Hepatocyte (in vitro differentiated cells): ENCODE measurements around the gene BCL7C. TPM values are rescaled to one million over a fixed set of nuclear protein-coding genes. Genes with fewer than 3 reads are reported as not detected.

Experiments
- DNase-seq: peaks from one replicate; pipeline ENCODE4 v3.0.0-alpha.2; 2016; ENCODE audit warnings: low spot score
- H2AFZ ChIP-seq: fragments of 200-600 bp; sonication (generic); 2 replicates; pipeline ENCODE4 v1.6.0; 2016; ENCODE audit warnings: antibody characterized with exemption, mild to moderate bottlenecking
- H3K27ac ChIP-seq: fragments of 200-600 bp; sonication (generic); 2 replicates; pipeline ENCODE4 v1.5.1; 2016; ENCODE audit warnings: mild to moderate bottlenecking
- H3K27me3 ChIP-seq: fragments of 200-600 bp; sonication (generic); 2 replicates; pipeline ENCODE4 v1.6.1; 2016
- H3K36me3 ChIP-seq: fragments of 200-600 bp; sonication (generic); replicated peaks from 2 replicates; pipeline ENCODE4 v1.5.1; 2016; ENCODE audit warnings: low read depth; ENCODE audit not compliant: insufficient read depth
- H3K4me1 ChIP-seq: fragments of 200-600 bp; sonication (generic); 2 replicates; pipeline ENCODE4 v1.5.1; 2016; ENCODE audit warnings: mild to moderate bottlenecking, moderate library complexity; ENCODE audit not compliant: insufficient read depth
- H3K4me2 ChIP-seq: fragments of 200-600 bp; sonication (generic); 2 replicates; pipeline ENCODE4 v1.6.0; 2016
- H3K4me3 ChIP-seq: fragments of 200-600 bp; sonication (generic); 2 replicates; pipeline ENCODE4 v1.5.1; 2016; ENCODE audit warnings: mild to moderate bottlenecking
- H3K79me2 ChIP-seq: fragments of 200-600 bp; sonication (generic); 2 replicates; pipeline ENCODE4 v1.6.0; 2017; ENCODE audit warnings: mild to moderate bottlenecking
- H3K9me2 ChIP-seq: fragments of 200-600 bp; sonication (generic); replicated peaks from 2 replicates; pipeline ENCODE4 v1.6.0; 2017; ENCODE audit warnings: mild to moderate bottlenecking; ENCODE audit not compliant: insufficient read depth
- H3K9me3 ChIP-seq: fragments of 200-600 bp; sonication (generic); 2 replicates; pipeline ENCODE4 v1.5.1; 2016; ENCODE audit warnings: low read depth, mild to moderate bottlenecking
- H4K20me1 ChIP-seq: fragments of 200-600 bp; sonication (generic); 2 replicates; pipeline ENCODE4 v1.6.0; 2016; ENCODE audit warnings: mild to moderate bottlenecking; ENCODE audit not compliant: insufficient read depth, poor library complexity, severe bottlenecking
- EZH2 ChIP-seq: fragments of 200-600 bp; sonication (generic); IDR thresholded peaks from 2 replicates; pipeline ENCODE4 v1.6.1; 2016; ENCODE audit warnings: antibody characterized with exemption, mild to moderate bottlenecking, borderline replicate concordance
- EZH2phosphoT487 ChIP-seq: fragments of 200-600 bp; sonication (generic); IDR thresholded peaks from one replicate; pipeline ENCODE4 v1.6.1; 2018; ENCODE audit warnings: antibody characterized with exemption, mild to moderate bottlenecking, low read depth, moderate library complexity; ENCODE audit not compliant: unreplicated experiment, severe bottlenecking
- WGBS: methylation state at CpG from one replicate; pipeline ENCODE4 v1.1.6; 2016; ENCODE audit warnings: low lambda C conversion rate; ENCODE audit errors: missing lambda C conversion rate; 5-methylcytosine and 5-hydroxymethylcytosine counted together
- polyA plus RNA-seq: library from polyadenylated mRNA; unstranded; fragments of >200 nt; fragmentation: Nextera tagmentation; extraction: Ambion mirVana; gene quantifications from 2 replicates; pipeline ENCODE4 v1.2.1, GENCODE V29; 2016
- total RNA-seq: library from RNA; depleted of rRNA; stranded (reverse); fragments of >200 nt; gene quantifications from 2 replicates; pipeline ENCODE4 v1.2.3, GENCODE V29; 2014
- TF ChIP-seq, protein P1 (sequence below): fragments of 200-600 bp; sonication (generic); IDR thresholded peaks from 2 replicates; pipeline ENCODE4 v1.5.1; 2016; ENCODE audit warnings: antibody characterized with exemption, mild to moderate bottlenecking; ENCODE audit not compliant: poor library complexity

Gene BCL7C
- total and polyA plus RNA-seq, 2 experiments from 2014 or later, result 25.7 to 54.1 TPM

DNA sequence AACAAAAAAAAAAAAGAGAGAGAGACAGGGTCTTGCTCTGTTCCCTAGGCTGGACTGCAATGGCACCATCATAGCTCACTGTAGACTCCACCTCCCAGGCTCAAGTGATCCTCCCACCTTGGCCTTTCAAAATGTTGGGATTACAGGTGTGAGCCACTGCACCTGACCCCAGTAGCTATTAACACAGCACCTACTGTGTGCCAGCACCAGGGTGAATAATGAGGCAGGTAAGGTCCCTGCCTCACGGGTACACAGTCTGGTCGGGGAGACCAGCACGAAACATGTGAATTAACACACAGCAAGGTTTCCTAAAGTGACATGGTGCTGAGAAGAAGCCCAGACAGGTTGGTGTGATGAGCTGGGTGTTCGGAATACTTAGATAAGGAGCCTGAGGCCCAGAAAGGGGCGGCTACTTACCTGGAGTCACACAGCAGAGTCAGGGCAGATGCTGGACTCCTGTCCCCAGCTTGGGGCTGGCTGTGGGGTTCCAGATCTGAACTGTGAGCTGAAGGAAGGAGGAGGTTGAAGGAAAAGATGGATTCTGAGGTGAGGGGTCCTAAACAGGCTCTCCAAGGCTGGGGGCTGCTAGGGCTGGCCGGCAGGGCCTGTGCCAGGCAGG is 19.0 kb upstream of the BCL7C start:
- Histone ChIP-seq H3K9me2 (no peaks in the 10 kb centered on the region), H3K36me3 (no peaks in the 10 kb centered on the region), H3K4me2 (no peak overlapping the region), H3K9me3 (no peaks in the 10 kb centered on the region), H4K20me1 (no peaks in the 10 kb centered on the region), H2AFZ (no peak overlapping the region), H3K79me2 (no peaks in the 10 kb centered on the region), H3K4me3 (no peak overlapping the region), H3K27me3 (no peaks in the 10 kb centered on the region), H3K27ac (no peak overlapping the region), H3K4me1 (no peaks in the 10 kb centered on the region)
- WGBS, result 96% methylated on average over 6 of the region's 6 CpGs
- DNase-seq, result no peak
- no peak for TF ChIP-seq EZH2

DNA sequence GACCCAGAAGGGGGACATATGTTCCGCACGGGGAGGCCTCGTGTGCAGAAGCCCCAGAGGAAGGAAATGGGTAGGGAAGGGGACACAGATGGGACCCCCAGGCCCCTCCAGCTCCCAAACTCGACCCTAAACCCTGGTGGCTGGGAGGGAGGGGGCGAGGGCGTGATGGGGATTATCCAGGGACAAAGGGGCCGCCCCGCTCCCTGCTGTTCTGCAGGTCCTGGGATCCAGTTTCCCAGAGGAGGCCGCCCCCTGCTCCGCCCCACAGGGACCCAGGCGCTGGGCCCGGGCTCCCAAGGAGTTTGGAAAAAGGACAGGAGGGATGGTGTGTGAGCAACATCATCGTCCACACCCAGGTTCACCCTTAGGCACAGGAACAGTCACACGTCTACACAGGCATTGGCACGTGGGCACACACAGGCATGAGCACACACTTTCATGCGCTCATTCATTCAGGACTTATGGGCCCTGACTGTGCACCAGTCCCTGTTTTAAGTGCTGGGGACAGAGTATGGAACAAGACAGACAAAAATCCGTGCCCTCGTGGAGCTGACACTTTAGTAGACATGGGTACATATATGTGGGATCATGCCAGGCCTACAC is 16.7 kb upstream of the BCL7C start:
- whole genome bisulfite sequencing, result 77% methylated on average over 15 of the region's 18 CpGs
- Histone ChIP-seq H3K4me3 (no peak overlapping the region), H3K4me1 (no peaks in the 10 kb centered on the region), H3K9me2 (no peaks in the 10 kb centered on the region), H3K36me3 (no peaks in the 10 kb centered on the region), H2AFZ (no peak overlapping the region), H3K27ac (no peak overlapping the region), H3K79me2 (no peaks in the 10 kb centered on the region), H3K4me2 (no peak overlapping the region), H3K9me3 (no peaks in the 10 kb centered on the region), H4K20me1 (no peaks in the 10 kb centered on the region), H3K27me3 (no peaks in the 10 kb centered on the region)
- no peak for TF ChIP-seq EZH2phosphoT487
- TF ChIP-seq EZH2, result no peak
- TF ChIP-seq, protein P1, sequence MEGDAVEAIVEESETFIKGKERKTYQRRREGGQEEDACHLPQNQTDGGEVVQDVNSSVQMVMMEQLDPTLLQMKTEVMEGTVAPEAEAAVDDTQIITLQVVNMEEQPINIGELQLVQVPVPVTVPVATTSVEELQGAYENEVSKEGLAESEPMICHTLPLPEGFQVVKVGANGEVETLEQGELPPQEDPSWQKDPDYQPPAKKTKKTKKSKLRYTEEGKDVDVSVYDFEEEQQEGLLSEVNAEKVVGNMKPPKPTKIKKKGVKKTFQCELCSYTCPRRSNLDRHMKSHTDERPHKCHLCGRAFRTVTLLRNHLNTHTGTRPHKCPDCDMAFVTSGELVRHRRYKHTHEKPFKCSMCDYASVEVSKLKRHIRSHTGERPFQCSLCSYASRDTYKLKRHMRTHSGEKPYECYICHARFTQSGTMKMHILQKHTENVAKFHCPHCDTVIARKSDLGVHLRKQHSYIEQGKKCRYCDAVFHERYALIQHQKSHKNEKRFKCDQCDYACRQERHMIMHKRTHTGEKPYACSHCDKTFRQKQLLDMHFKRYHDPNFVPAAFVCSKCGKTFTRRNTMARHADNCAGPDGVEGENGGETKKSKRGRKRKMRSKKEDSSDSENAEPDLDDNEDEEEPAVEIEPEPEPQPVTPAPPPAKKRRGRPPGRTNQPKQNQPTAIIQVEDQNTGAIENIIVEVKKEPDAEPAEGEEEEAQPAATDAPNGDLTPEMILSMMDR, result no peak
- DNase-seq, result no peak

DNA sequence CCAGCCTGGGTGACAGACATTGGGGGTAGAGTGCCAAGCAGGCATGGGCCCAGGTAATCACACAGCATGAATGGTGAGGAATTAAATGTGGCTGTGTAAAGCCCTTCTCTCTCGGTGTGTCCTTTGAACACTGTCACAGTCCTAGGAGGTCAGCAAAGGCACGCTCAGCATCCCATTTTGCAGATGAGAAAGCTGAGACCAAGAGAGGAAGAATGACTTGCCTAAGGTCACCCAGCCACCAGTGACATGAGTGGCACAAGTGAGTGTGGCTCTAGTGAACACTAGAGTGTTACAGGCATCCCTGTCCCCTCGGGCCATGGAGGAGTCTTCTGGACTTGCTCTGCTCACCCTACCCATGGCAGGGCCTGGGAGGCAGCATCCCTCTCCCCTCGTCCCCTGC is 13.2 kb upstream of the BCL7C start:
- DNase-seq, result no peak
- no peak overlapping the region for H3K4me2 ChIP-seq
- H3K36me3 ChIP-seq, result no peaks in the 10 kb centered on the region
- H3K79me2 ChIP-seq, result no peaks in the 10 kb centered on the region
- no peak overlapping the region for H3K27ac ChIP-seq
- H2AFZ ChIP-seq, result no peak overlapping the region
- no peak overlapping the region for H3K4me3 ChIP-seq
- no peaks in the 10 kb centered on the region for H3K27me3 ChIP-seq
- H4K20me1 ChIP-seq, result no peaks in the 10 kb centered on the region
- H3K9me3 ChIP-seq, result no peaks in the 10 kb centered on the region
- 79% methylated on average over 4 of the region's 4 CpGs for whole genome bisulfite sequencing
- no peaks in the 10 kb centered on the region for H3K9me2 ChIP-seq
- peaks cover 5% of the 10 kb centered on the region for H3K4me1 ChIP-seq
- no peak for TF ChIP-seq EZH2phosphoT487
- TF ChIP-seq EZH2, result no peak
- TF ChIP-seq, protein P1, result no peak

DNA sequence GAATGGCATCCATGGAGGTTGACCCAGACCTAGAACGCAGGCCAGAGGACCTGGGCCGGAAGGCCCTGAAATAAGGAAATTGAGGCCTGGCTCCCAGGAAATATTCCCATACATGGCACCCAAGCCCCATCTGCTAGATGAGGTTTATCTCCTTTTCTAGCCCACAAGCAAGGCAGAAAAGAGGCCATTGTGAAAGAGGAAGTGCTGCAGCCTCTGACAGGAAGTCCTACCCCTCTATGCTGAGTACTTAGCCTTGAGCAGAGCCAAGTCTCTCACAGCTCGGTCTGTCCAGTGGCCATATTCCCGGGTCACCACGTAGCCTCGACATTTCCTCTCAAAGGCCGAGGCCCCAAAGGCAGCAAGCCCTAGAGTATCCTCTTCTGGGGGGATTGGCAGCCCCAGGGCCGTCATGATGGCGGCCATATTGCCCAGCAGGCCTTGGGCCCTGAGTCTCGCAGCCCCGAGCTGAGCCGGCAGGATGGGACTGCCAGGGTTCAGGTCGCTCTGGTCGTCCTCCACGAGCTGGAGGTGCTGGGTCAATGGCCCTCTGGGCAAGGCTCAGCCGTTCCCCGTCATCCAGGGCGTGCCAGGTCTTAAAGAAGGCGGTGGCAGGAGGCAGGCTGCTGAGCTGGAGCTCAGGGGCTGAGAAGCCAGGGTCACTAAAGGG is 10.4 kb upstream of the BCL7C start:
- peaks cover 9% of the 10 kb centered on the region for H3K4me1 ChIP-seq
- no peaks in the 10 kb centered on the region for H3K27me3 ChIP-seq
- H3K9me2 ChIP-seq, result no peaks in the 10 kb centered on the region
- no peaks in the 10 kb centered on the region for H3K79me2 ChIP-seq
- H3K36me3 ChIP-seq, result no peaks in the 10 kb centered on the region
- DNase-seq, result peak; percentile 4
- H3K27ac ChIP-seq, result peak overlapping the region; percentile 95
- WGBS, result 97% methylated on average over 19 of the region's 19 CpGs
- H4K20me1 ChIP-seq, result no peaks in the 10 kb centered on the region
- TF ChIP-seq EZH2phosphoT487, result no peak
- TF ChIP-seq, protein P1, result no peak
- TF ChIP-seq EZH2, result no peak
- H3K4me2 ChIP-seq, result no peak overlapping the region
- H2AFZ ChIP-seq, result no peak overlapping the region
- H3K4me3 ChIP-seq, result no peak overlapping the region
- no peaks in the 10 kb centered on the region for H3K9me3 ChIP-seq
